GM10248 (cell line): ENCODE data around the gene NFIA.
"Not testable (repeated sequence)": the region's sequence is repeated elsewhere in the genome, so short reads cannot be mapped to it uniquely, and the experiment has no call there.

Experiments
- CTCF ChIA-PET: fragments of 300-600 bp; sonication (Branson Sonifier 250); formaldehyde crosslinking; extraction: SDS; loops from one replicate; lab custom pipeline; 2021; ENCODE audit warnings: antibody characterized with exemption; lab: Yijun Ruan, JAX
- POLR2A ChIA-PET: fragments of 350-650 bp; sonication (Branson Sonifier 250); formaldehyde crosslinking; extraction: SDS; loops from one replicate; lab custom pipeline; 2020; ENCODE audit warnings: antibody characterized with exemption; lab: Yijun Ruan, JAX
- DNase-seq: peaks from one replicate; pipeline ENCODE4 v3.0.0; 2012; ENCODE audit errors: extremely low spot score
- CTCF ChIP-seq: IDR thresholded peaks from 2 replicates; pipeline ENCODE4 v1.5.1; 2012; ENCODE audit warnings: mild to moderate bottlenecking, low read depth; ENCODE audit errors: extremely low read depth, missing control alignments, control extremely low read depth

Gene NFIA

DNA sequence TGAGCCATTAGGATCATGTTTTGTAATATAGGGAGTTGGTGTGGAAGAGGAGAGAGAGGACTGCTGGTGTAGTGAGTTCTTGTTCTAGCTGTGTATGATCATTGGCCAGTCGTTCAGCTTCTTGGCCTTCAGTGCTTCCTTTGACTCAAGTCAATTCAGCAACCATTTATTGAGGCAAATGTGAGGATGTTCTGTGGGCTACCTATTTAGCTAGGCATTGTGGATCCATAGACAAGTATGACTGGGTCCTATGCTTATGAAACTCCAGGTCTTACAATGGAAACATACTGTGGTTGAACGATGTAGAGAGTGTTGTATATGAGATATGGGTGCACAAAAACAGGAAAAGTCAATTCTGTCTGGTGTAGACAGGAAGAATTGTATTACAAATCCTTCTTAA lies 41.7 kb downstream of the NFIA start:
- CTCF ChIA-PET: interaction anchor here (1.1 kb wide), 1 partner anchor 26 kb away, joined by 3 read pairs; no protein-coding TSS in a partner anchor
- POLR2A ChIA-PET: no interaction called here
- DNase-seq: no peak
- no peak for TF ChIP-seq CTCF

DNA sequence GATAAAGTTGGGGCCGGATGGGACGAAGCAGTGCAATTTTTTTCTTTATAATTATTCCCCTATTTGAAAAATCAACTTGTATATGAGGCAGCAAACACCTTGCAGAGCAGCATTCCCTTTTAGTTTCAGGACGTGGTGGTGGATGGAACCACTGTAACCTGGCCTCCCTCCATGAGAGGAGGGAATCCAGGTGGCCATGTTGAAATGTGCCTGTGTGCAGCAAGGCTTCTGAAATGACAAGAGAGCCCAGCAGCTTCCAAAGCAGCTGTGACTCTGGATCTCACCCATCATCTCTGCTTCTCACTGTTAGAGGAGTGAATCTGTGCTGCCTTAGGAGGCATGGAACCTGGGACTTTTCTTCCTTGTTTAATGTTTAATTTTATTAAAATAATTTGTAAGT lies 42.3 kb downstream of the NFIA start:
- TF ChIP-seq CTCF: no peak
- ChIA-PET POLR2A (no interaction called here), CTCF (interaction anchor here (1.1 kb wide), 1 partner anchor 25 kb away, joined by 3 read pairs; no protein-coding TSS in a partner anchor)
- no peak for DNase-seq

DNA sequence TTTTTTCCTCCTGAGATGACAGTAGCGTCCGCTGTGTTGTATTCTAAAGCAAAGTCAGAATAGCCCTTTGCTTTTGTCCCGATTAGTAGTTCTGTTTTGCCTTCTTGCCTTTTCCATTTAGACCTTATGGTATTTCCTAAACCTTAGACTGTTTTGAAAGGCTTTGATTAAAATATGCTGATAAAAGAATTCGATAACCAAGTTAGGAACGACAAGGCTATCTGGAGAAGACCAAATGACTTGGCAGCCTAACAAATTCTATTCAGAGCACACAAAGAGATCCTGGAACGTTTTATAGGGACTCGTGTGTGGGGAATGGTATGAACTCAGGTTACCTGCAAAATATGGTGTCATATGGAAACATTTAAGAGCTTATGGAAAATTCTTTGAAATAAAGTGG lies 42.9 kb downstream of the NFIA start:
- no peak for DNase-seq
- CTCF ChIA-PET: no interaction called here
- POLR2A ChIA-PET: no interaction called here
- no peak for TF ChIP-seq CTCF

DNA sequence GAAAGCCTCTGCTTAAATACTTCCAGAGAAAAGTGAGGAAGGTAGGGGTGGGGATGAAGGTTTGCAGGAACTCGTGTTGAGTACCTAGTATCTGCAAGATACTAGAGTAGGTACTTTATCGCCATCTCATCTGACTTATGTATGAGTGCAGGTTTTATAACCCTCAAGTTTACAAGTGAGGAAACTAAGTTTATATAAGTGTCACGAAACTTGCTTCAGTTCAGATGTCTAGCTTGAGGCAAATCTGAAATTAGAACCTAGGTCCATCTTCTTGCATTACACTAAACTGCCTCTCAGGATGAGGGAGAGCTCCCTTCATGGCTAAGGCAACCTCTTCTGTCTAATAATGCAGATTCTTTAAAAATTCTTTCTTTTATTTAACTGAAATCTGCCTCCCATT lies 43.5 kb downstream of the NFIA start:
- TF ChIP-seq CTCF: no peak
- POLR2A ChIA-PET: no interaction called here
- no peak for DNase-seq
- CTCF ChIA-PET: no interaction called here

DNA sequence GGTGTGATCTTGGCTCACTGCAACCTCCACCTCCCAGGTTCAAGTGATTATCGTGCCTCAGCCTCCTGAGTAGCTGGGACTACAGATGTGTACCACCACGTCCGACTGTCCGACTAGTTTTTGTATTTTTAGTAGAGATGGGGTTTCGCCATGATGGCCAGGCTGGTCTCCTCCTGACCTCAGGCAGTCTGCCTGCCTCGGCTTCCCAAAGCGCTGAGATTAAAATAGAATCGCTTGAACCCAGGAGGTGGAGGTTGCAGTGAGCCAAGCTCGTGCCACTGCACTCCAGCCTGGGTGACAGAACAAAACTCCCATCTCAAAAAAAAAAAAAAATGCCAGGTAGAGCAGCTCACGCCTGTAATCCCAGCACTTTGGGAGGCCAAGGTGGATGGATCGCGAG lies 44.5 kb downstream of the NFIA start:
- POLR2A ChIA-PET, DNase-seq: not testable (repeated sequence)
- CTCF ChIA-PET: interaction anchor here (0.8 kb wide), 1 partner anchor 21 kb away, joined by 3 read pairs; no protein-coding TSS in a partner anchor

DNA sequence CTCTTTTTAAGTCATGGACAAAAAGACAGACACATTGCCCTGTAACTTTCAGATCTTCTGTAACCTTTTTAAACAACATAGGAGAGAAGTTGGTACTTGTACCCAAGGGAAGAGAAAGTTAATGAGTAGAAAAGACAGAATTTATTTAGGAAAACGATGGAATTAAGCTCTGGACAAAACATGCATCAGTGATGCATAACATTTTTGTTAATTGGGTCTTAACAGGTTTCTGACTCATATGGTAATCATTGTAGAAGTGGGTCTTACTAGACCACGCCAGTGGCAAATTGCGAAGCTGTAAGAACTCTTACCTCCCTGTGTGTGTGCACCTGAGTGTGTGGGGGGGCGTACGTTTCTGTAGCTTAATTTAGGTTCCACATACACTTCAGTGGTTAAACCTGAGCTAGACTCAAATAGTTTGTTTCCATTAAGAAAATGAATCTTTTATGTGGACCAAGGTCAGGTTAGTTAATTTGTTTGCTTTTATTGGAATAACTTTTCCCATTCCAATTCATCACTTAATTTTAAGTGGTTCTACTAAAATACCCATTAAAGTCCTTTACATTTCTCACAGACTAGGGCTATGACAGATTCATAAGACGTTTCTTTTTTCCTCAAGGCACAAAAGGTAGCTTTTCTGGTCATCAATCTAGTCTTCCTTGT lies 48.1 kb downstream of the NFIA start:
- POLR2A ChIA-PET: no interaction called here
- DNase-seq: no peak
- TF ChIP-seq CTCF: no peak
- CTCF ChIA-PET: no interaction called here

DNA sequence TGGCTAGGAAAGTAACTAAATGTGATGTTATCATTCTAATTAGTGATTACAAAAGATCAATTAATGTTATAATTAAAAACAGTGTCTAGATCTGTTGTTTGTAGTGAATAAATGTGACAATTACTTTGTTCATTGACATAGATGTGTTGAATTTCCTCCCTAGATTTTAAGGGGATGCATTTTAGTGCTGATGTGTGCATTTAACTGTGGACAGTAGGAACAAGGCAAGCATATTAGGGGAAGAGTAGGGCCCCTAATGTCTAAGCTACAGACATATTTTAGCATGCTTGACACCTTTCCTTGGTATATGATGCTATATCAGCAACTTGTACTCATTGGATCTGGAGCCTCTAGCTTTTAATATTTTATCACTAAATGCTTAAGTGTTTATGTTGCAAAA lies 48.9 kb downstream of the NFIA start:
- ChIA-PET POLR2A (no interaction called here), CTCF (interaction anchor here (0.7 kb wide), 1 partner anchor 9 kb away, joined by 3 read pairs; no protein-coding TSS in a partner anchor)
- no peak for TF ChIP-seq CTCF
- no peak for DNase-seq
